ENCODE results near the gene APBA2. TPM values are rescaled to one million over a fixed set of nuclear protein-coding genes. Genes with fewer than 3 reads are reported as not detected.

The APBA2 gene
- total RNA-seq, 1 donor from 2014 or later = 11.7 TPM

GRCh38 chr15:29119847-29120246 is 234.1 kb downstream of the APBA2 start:
- DNase-seq (ENCODE audit: low read depth) = no peak

GRCh38 chr15:29120593-29121368 is 235.0 kb downstream of the APBA2 start:
- no peak for DNase-seq (ENCODE audit: low read depth)

GRCh38 chr15:29121369-29121656 is 235.5 kb downstream of the APBA2 start:
- no peak for DNase-seq (ENCODE audit: low read depth)

DNA sequence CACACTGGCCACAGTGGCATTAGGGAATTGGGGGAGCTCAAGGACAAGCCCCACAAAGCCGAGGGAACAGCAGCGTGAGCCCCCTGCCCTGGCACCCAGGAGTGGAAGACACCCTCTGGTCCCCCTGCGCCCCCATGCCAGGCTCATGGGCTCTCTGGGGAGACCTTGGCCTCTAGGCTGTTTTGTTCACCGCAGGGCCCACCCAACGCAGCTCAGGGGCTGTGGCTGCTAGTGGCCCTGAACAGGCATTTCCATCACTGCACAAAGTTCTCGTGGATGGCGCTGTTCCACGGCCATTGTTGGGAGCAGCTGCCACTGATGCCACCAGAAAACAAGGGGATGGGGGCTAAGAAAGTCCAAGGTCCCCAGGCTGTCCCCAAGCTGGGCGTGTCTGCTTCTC is 236.1 kb downstream of the APBA2 start:
- no peak for DNase-seq (ENCODE audit: low read depth)

DNA sequence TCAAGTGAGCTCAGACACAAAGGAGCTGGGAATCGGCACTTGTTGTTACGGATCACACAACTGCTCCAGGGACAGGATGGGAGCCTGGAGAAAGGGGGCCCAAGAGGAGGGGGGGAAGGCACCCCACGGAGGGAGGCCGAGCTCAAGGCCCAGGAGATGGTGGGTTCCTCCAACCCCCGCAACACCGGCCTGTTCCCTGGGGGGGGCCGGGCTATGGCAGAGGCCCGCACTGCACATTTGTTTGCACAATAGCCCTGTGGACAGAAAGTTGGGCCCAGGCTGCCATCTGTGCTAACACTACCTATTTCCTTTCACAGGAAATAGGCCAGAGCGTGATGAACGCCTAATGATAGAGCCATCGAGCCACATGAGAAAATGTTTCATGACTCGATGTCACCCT is 236.7 kb downstream of the APBA2 start:
- DNase-seq (ENCODE audit: low read depth) = no peak

DNA sequence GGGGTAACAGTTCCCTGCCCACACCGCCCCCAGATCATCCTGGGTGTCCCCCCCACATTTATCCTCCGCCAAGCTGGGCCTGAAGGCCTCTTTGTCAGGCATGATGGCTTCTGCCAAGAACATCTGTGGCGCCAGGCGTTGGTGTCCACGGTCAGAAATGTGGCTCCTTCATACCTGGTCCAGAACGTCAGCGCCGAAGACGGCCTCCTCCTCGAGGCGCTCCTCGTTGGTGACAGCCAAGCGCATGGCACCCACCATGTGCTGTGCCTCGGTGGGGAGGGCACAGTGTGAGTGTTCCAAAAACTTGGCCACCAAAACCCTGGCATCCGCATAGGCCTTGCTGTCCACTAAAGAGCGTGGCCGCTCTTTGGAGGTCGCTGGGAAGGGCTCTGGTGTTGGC is 237.4 kb downstream of the APBA2 start:
- no peak for DNase-seq (ENCODE audit: low read depth)

GRCh38 chr15:29123991-29124390 is 238.2 kb downstream of the APBA2 start:
- DNase-seq (ENCODE audit: low read depth) = no peak

- DNase-seq (ENCODE audit: low read depth) = no peak
These were observed 239.0 kb downstream of the APBA2 start for GRCh38 chr15:29124581-29125381.

DNA sequence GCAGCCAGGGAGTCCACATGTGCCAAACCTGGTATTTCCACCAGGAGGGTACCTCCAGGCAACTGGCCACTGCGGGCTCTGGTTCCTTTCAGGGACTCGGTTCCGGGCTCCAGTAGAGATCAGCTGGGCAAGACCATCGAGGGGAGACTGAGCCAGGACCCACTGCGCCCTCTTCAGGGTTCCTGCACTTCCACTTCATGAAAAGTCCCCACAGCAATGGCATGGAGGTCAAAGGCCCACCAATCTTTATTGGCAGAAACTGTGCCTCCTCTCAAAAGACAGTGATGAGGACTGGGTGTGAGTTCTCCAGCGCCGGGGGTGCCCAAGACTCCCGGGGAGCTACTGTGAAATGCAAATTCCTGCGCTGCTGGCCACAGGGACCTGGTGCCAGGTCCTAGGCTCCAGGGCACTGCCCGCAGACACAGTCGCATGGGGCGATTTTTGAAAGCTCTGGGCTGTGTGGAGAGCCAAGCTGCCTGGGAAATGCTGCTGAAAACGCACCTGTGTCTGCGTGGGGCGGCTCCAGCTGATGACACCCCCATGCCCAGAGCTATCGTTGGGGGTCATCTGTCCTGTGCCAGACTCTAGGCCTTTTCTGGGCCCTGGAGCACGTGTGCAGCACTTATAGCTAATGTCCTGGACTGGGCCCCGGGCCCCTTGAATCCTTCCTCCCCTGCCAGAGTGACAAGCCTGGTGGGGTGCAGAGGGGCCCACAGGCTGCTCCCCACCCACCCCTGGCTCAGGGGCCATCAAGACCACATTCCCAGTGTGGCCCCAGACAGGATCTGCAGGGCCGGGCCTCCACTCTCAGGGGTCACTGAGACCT is 239.8 kb downstream of the APBA2 start:
- no peak for DNase-seq (ENCODE audit: low read depth)

GRCh38 chr15:29126208-29126536 is 240.4 kb downstream of the APBA2 start:
- no peak for DNase-seq (ENCODE audit: low read depth)

DNA sequence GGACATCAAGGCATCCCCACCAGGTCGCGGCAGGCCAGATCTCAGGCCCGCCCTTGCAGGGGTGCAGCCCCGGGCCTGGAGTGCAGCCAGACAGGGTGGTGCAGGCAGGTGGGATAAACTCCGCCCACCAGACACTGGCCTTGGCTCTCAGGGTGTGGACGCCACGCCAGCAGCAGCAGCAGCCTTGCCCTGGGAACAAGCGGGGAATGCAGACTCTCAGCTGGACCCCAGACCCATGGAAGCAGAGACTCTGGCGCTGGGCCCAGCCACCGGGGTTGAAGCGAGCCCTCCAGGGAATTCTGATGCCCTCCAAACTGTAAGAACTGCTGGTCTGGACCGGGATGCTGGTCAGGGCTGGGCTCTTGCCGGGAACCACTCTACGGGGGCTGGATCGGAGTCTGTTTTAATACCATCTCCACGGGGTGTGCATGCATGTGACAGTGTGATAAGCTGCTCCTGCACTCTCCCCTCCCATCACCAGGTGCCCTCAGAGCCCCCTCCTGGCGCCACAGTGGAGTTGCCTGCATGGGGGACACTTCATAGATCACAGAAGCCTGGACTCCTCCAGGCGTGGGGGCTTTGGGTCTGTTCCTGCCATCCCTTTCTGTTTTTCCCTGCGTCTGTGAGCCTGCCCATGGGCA is 241.2 kb downstream of the APBA2 start:
- no peak for DNase-seq (ENCODE audit: low read depth)

- no peak for DNase-seq (ENCODE audit: low read depth)
These were observed 242.0 kb downstream of the APBA2 start for GRCh38 chr15:29127506-29128430.

DNA sequence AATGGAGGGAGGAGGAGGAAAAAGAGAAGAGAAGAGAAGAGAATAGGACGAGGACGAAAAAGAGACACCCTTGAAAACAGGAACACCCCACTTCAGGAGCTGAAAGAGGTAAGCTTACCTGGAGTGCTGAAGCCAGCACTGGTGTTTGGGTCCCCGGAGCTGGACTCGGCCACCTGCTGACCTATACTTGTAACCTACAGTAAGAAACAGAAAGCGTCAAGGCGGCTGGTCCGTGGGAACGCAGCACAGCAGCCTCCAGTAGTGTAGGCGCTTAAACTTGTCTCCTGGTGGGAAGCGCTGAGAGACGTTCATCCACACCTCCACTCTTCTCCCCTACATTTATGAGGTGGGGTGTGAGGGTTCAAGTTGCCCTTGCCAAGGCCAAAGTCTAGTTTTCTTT is 242.9 kb downstream of the APBA2 start:
- DNase-seq (ENCODE audit: low read depth) = no peak

GRCh38 chr15:29129221-29129620 is 243.4 kb downstream of the APBA2 start:
- no peak for DNase-seq (ENCODE audit: low read depth)

- DNase-seq (ENCODE audit: low read depth) = no peak
These were observed 244.2 kb downstream of the APBA2 start for GRCh38 chr15:29129926-29130325.

DNA sequence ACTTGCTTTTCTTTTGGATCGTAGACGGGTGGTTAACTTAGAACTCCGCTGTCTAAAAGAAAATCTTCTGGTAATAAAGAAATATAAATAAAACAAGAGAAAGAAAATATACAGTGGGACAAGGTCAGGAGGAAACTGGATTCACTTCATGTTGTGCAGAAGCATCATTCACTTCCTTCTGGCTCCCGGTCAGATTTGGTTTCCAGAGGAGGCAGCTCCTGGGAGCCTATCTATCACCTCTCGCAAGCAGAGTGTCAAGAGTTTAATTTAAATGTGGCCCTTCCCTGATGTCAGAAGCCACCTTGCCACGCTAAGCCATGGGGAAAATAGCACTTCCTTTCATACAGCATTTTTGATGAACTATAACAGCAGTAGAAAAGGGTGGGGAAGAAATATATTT is 244.7 kb downstream of the APBA2 start:
- DNase-seq (ENCODE audit: low read depth) = no peak

DNA sequence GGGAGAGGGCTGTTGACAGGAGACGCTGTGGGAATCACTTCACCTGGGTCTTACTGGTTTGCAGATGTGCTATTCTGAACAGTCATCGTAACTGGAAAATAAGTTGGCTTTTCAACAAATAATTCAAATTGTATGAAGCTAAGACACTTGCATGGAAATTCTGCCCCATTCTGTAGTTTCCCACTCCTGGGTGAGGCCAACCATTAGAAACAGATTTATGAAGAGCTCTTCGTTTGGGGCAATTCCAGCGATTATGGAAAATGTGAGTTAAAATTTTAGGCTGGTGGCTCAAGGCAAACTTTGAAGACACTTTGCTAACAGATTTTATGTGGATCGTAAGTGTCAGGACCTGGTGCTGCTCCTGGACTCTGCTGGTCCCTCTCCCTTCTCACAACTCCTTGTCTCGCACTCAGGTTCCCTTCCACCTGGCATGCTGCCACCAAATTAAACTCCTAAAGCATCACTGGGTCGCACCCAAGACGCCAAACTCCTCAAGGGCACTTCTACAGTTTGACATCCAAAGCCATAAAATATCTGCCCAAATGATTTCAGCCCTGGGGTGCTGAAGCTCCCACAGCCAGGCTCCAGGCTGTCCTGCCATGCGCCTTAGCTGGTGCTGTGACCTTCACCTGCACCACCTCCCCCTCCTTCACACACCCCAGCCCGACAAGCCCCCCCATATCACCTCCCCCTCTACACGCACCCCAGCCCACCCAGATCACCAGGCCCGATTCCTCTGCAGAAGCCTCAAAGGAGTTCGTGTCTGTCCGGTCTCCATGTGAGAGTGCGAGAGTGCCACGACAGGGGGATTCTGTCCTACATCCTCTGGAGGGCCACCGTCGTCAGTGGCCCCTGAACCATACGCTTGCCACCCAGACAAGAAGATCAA is 245.4 kb downstream of the APBA2 start:
- DNase-seq (ENCODE audit: low read depth) = no peak

DNA sequence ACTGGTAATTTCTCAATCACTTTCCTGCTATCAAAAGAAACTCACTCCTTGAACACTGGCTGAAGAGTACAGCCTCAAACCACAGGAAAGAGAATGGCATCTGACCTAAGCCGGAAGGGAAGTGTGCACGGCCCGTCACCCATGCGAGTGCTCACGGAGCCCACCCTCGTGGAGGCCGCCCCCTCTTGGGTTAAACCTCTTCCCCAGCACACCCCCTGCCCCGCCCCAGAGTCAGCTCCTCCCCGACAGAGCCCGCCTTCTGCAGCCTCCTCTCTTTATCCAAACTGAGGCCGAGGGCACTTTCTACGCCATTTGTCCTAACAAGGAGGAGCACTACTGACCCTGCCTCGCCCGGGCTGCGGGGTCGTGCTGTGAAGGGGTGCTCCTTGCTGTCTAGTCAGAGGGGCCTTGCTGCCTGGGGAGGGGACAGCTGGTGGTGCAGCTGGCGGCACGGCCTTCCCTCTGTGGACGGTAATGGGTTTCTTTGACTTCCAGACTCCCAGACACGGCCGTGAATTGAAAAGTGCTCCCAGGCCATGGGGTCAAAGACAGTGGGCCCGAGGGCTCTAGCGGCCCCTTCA is 246.2 kb downstream of the APBA2 start:
- no peak for DNase-seq (ENCODE audit: low read depth)

DNA sequence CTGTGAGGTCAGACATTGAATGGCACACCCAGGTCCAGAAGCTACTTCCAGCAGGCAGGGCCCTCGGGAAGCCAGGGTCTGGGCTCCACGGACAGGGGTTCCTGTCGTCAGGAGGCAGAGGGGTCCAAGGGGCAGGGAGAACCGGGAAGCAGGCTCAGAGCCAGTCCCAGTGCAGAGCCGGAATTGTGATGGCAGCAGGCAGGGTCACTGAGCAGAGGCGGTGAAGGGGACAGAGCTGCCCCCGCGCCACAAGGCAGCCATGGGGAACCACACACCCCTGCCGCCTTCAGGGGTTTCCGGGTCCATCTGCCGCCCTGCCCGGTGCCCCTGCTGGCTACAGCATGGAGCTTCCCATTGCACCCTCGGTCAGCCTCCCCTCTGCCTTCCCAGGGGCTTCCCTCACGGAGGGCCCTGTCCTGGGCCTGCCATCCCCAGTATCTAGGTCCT is 247.0 kb downstream of the APBA2 start:
- no peak for DNase-seq (ENCODE audit: low read depth)

DNA sequence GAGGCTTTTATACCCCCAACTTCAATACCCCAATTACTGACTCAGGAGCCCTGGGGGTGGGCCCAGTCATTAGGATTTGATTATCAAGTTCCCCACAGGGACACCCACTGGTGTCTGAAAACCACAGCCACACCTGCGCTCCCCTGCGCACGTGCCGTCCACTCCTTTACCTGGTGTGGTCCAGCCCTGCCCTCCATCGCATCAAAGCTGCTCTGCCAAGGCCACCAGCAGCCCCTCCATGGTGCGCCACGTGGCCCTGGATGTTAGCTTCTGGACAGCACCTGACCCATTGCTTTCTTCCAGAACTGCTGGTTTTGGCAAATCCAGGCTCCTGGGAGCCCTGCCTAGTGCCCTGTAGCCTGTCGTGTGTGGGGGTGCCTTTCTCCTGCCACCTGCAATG is 247.5 kb downstream of the APBA2 start:
- DNase-seq (ENCODE audit: low read depth) = no peak

Data from renal cortical epithelial cell (primary cell).